ENCODE data around the gene POU3F1. TPM values are rescaled to one million over a fixed set of nuclear protein-coding genes. Genes with fewer than 3 reads are reported as not detected.

POU3F1 gene
- total and polyA plus RNA-seq, 4 experiments from 2014 or later: 0.08 to 0.15 (median 0.14) TPM; not detected in 1

DNA sequence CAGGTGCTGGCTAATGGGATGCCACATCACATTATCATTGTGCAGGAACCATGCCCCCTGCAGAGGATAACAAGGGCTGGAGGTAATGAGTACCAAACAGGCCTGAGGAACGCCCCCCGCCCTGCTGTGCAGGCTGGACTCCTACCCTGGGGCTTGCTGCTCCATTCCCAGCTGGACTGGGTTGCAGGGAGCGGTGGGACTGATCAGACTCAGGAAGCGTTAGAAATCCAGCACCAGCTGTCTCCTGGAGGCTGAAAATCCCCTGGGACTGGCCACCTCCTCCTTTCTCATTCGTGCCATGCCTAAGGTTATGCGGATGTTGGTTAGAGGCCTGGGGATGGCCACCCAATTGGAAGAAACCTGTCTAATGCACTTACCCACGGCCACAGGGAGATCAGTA is 36.9 kb upstream of the POU3F1 start:
- no peak overlapping the region for H3K4me3 Mint-ChIP-seq
- no peaks in the 10 kb centered on the region for H3K9me3 ChIP-seq (ENCODE audit: control insufficient read depth in 1 of 2, low read length in 2 of 2)
- H3K27ac Mint-ChIP-seq: no peak overlapping the region
- CTCF ChIA-PET (ENCODE audit: partially characterized antibody): no interaction called here
- no peaks in the 10 kb centered on the region for H3K4me1 Mint-ChIP-seq
- no peak overlapping the region for H3K27ac ChIP-seq (ENCODE audit: low read depth, low read length)
- H3K36me3 Mint-ChIP-seq: no peaks in the 10 kb centered on the region
- POLR2A ChIA-PET (ENCODE audit: partially characterized antibody): no interaction called here
- H3K27me3 ChIP-seq (ENCODE audit: insufficient read depth, low read length): no peaks in the 10 kb centered on the region
- H3K4me3 ChIP-seq (ENCODE audit: low read length in 2 of 2): no peak overlapping the region
- intact Hi-C loops (cut with micrococcal nuclease): no loop called here
- H3K4me1 ChIP-seq (ENCODE audit: insufficient read depth, low read length): no peaks in the 10 kb centered on the region
- H3K9me3 Mint-ChIP-seq: no peaks in the 10 kb centered on the region
- H3K36me3 ChIP-seq (ENCODE audit: insufficient read depth, low read length): no peaks in the 10 kb centered on the region
- H3K27me3 Mint-ChIP-seq: peaks cover 6% of the 10 kb centered on the region in 2 donors
- no peak for DNase-seq

DNA sequence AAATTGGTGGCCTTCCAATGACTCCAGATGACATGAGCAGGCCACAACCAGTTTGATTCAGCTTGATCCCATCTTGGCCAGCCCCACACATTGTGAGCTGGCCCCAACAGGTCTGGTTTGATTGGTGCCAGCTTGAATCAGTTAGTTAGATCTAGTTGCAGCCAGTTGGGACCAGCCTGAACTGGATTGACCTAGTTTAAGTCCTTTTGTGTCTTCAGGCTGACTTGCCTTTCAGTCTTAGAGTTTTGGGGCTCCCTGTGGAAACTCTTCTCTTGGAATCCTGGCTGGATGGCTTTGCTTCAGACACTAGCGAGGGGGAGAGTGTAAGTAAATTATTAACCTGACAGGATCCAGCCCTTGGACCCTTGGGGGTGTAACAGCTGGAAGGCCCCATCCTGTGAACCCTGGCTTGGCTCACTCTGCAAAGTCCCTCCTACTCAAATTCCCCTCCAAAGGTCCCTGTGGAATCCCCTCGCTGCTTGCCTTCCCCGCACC is 36.2 kb upstream of the POU3F1 start:
- Mint-ChIP-seq H3K4me3 (no peak overlapping the region), H3K27me3 (peaks cover 2 to 3% of the 10 kb centered on the region in 2 donors), H3K27ac (no peak overlapping the region), H3K36me3 (no peaks in the 10 kb centered on the region), H3K4me1 (no peaks in the 10 kb centered on the region), H3K9me3 (no peaks in the 10 kb centered on the region)
- POLR2A ChIA-PET (ENCODE audit: partially characterized antibody): no interaction called here
- Histone ChIP-seq H3K4me1 (ENCODE audit: insufficient read depth, low read length) (no peaks in the 10 kb centered on the region), H3K4me3 (ENCODE audit: low read length in 2 of 2) (no peak overlapping the region), H3K27me3 (ENCODE audit: insufficient read depth, low read length) (no peaks in the 10 kb centered on the region), H3K27ac (ENCODE audit: low read depth, low read length) (no peak overlapping the region), H3K9me3 (ENCODE audit: control insufficient read depth in 1 of 2, low read length in 2 of 2) (no peaks in the 10 kb centered on the region), H3K36me3 (ENCODE audit: insufficient read depth, low read length) (no peaks in the 10 kb centered on the region)
- CTCF ChIA-PET (ENCODE audit: partially characterized antibody): no interaction called here
- no peak for DNase-seq
- intact Hi-C loops (cut with micrococcal nuclease): no loop called here

DNA sequence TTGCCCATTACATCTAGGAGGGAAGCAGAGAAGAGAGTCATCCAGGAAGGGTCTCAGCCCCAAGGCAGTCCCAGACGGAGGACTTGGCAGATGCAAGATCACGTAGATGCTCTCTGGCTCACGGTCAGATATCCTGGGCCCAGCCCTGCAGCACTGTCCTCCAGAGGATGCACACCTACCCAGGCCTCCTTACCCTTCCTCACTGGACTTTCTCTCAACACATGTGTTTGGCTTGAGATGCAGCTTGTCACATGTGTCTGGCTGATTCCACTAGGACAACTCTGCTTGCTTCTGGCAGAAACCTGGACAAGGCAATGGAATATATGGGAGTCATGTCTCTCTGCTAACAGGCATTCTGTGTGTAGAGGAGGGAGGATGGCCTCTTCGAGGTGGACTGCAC is 32.4 kb upstream of the POU3F1 start:
- POLR2A ChIA-PET (ENCODE audit: partially characterized antibody): no interaction called here
- Histone ChIP-seq H3K27me3 (ENCODE audit: insufficient read depth, low read length) (no peaks in the 10 kb centered on the region), H3K9me3 (ENCODE audit: control insufficient read depth in 1 of 2, low read length in 2 of 2) (no peaks in the 10 kb centered on the region), H3K36me3 (ENCODE audit: insufficient read depth, low read length) (no peaks in the 10 kb centered on the region), H3K4me1 (ENCODE audit: insufficient read depth, low read length) (no peaks in the 10 kb centered on the region), H3K27ac (ENCODE audit: low read depth, low read length) (no peak overlapping the region), H3K4me3 (ENCODE audit: low read length in 2 of 2) (no peak overlapping the region)
- DNase-seq: no peak
- intact Hi-C loops (cut with micrococcal nuclease): no loop called here
- Mint-ChIP-seq H3K36me3 (no peaks in the 10 kb centered on the region), H3K27me3 (peaks cover 7 to 14% of the 10 kb centered on the region in 2 donors), H3K4me3 (no peak overlapping the region), H3K4me1 (no peaks in the 10 kb centered on the region), H3K9me3 (no peaks in the 10 kb centered on the region), H3K27ac (no peak overlapping the region)
- CTCF ChIA-PET (ENCODE audit: partially characterized antibody): no interaction called here

DNA sequence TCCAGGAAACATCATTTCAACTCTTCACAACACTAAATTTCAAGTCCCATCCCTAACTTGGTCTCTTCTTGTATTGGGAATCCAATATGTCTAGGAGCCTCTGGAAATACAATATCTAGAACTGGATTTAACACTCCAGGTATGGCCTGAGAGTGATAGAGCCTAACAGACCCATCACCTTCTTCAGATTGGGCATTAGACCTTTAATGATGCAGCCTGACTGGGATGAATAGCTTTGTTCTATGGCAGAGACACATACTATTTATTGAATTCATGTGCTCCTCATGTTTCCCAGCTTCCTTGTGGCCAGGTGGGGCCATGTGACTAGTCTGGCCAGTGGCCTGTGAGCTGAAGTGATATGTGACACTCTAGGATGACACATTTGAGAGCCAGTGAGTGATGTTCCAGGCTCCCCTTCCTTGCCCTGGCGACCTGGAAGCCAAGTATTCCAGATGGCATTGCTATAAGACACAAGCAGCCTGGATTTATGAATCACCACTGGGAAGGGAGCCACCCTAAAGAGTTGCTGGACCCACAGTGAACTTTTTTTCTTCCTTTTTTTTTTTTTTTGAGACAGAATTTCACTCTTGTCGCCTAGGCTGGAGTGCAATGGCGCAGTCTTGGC is 31.0 kb upstream of the POU3F1 start:
- Mint-ChIP-seq H3K27ac (no peak overlapping the region), H3K4me3 (no peak overlapping the region), H3K27me3 (peaks cover 7 to 24% of the 10 kb centered on the region in 2 donors), H3K4me1 (no peaks in the 10 kb centered on the region), H3K9me3 (no peaks in the 10 kb centered on the region), H3K36me3 (no peaks in the 10 kb centered on the region)
- H3K4me1 ChIP-seq (ENCODE audit: insufficient read depth, low read length): no peaks in the 10 kb centered on the region
- H3K9me3 ChIP-seq (ENCODE audit: control insufficient read depth in 1 of 2, low read length in 2 of 2): no peaks in the 10 kb centered on the region
- no peak for DNase-seq
- H3K4me3 ChIP-seq (ENCODE audit: low read length in 2 of 2): no peak overlapping the region
- H3K27me3 ChIP-seq (ENCODE audit: insufficient read depth, low read length): no peaks in the 10 kb centered on the region
- no peaks in the 10 kb centered on the region for H3K36me3 ChIP-seq (ENCODE audit: insufficient read depth, low read length)
- CTCF ChIA-PET (ENCODE audit: partially characterized antibody): no interaction called here
- intact Hi-C loops (cut with micrococcal nuclease): no loop called here
- POLR2A ChIA-PET (ENCODE audit: partially characterized antibody): no interaction called here
- H3K27ac ChIP-seq (ENCODE audit: low read depth, low read length): no peak overlapping the region

DNA sequence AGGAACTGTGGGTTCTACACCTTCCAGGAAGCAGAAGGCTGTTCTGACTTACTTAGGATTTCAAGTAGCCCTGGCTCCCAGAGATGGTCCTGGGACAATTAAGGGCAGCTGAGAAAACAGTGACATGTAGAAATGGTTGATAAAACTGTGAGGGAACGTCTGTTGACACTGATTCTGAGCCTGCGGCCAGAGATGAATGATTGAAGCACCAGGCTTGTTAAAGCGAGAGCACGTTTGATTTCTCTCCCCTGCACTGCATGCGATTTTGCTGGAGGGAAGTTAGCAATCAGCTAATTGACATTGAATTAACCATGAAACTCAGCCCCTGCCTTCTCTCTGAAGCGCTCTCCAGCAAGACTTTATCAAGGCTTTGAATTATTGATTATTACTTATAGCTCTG is 29.9 kb upstream of the POU3F1 start:
- H3K27me3 ChIP-seq (ENCODE audit: insufficient read depth, low read length): no peaks in the 10 kb centered on the region
- Mint-ChIP-seq H3K4me3 (no peak overlapping the region), H3K9me3 (no peaks in the 10 kb centered on the region), H3K27ac (no peak overlapping the region), H3K4me1 (no peaks in the 10 kb centered on the region), H3K36me3 (no peaks in the 10 kb centered on the region), H3K27me3 (peaks cover 7 to 32% of the 10 kb centered on the region in 2 donors)
- no peaks in the 10 kb centered on the region for H3K4me1 ChIP-seq (ENCODE audit: insufficient read depth, low read length)
- no peak for DNase-seq
- H3K4me3 ChIP-seq (ENCODE audit: low read length in 2 of 2): no peak overlapping the region
- H3K36me3 ChIP-seq (ENCODE audit: insufficient read depth, low read length): no peaks in the 10 kb centered on the region
- POLR2A ChIA-PET (ENCODE audit: partially characterized antibody): no interaction called here
- no peaks in the 10 kb centered on the region for H3K9me3 ChIP-seq (ENCODE audit: control insufficient read depth in 1 of 2, low read length in 2 of 2)
- intact Hi-C loops (cut with micrococcal nuclease): no loop called here
- CTCF ChIA-PET (ENCODE audit: partially characterized antibody): no interaction called here
- H3K27ac ChIP-seq (ENCODE audit: low read depth, low read length): no peak overlapping the region

DNA sequence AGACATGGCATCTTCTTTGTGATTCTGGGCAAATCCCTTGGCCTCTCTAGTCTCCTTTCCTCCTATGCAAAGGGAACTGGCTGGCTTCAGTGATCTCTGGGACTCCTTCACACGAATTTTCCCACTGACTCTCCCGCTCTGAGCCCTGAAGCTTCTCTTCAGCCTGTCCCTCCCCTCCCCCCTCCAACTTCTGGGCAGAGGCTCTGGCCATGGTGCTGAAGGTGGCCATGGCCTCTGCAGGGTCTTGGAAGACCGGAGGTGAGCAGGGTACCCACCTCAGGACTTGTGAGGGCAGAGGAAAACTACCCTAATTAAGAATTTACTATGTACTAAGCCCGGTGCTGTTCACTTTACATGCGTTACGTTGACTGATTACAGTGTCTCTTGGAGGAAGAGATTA is 29.4 kb upstream of the POU3F1 start:
- no peak overlapping the region for H3K27ac Mint-ChIP-seq
- POLR2A ChIA-PET (ENCODE audit: partially characterized antibody): no interaction called here

DNA sequence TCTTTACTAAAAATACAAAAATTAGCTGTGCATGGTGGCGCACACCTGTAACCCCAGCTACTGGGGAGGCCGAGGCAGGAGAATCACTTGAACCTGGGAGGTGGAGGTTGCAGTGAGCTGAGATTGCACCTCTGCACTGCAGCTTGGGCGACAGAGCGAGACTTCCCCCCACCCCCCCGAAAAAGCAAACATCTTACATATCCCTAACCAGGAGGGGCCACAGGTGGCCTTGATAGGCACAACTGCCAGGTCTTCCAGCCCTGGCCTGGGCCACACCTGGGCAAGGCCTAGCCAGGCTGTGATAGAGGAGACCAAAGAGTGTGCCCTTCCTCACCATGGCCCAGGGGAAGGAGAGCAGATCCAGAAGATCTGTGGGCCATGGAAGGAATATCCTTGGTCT is 28.6 kb upstream of the POU3F1 start:
- no peaks in the 10 kb centered on the region for H3K36me3 ChIP-seq (ENCODE audit: insufficient read depth, low read length)
- no peak overlapping the region for H3K27ac ChIP-seq (ENCODE audit: low read depth, low read length)
- POLR2A ChIA-PET (ENCODE audit: partially characterized antibody): no interaction called here
- H3K27ac Mint-ChIP-seq: no peak overlapping the region
- no peaks in the 10 kb centered on the region for H3K36me3 Mint-ChIP-seq
- no peaks in the 10 kb centered on the region for H3K9me3 ChIP-seq (ENCODE audit: control insufficient read depth in 1 of 2, low read length in 2 of 2)
- intact Hi-C loops (cut with micrococcal nuclease): no loop called here
- no peak overlapping the region for H3K4me3 ChIP-seq (ENCODE audit: low read length in 2 of 2)
- no peaks in the 10 kb centered on the region for H3K27me3 ChIP-seq (ENCODE audit: insufficient read depth, low read length)
- no peaks in the 10 kb centered on the region for H3K9me3 Mint-ChIP-seq
- CTCF ChIA-PET (ENCODE audit: partially characterized antibody): no interaction called here
- no peaks in the 10 kb centered on the region for H3K4me1 ChIP-seq (ENCODE audit: insufficient read depth, low read length)
- DNase-seq: no peak
- H3K27me3 Mint-ChIP-seq: peaks cover 9 to 37% of the 10 kb centered on the region in 2 donors
- no peak overlapping the region for H3K4me3 Mint-ChIP-seq
- H3K4me1 Mint-ChIP-seq: no peaks in the 10 kb centered on the region

More for the DNA sequence above, 29.4 kb upstream of the POU3F1 start:
- Mint-ChIP-seq H3K4me1 (no peaks in the 10 kb centered on the region), H3K9me3 (no peaks in the 10 kb centered on the region), H3K4me3 (no peak overlapping the region), H3K27me3 (peaks cover 6 to 33% of the 10 kb centered on the region in 2 donors), H3K36me3 (no peaks in the 10 kb centered on the region)
- Histone ChIP-seq H3K4me3 (ENCODE audit: low read length in 2 of 2) (no peak overlapping the region), H3K4me1 (ENCODE audit: insufficient read depth, low read length) (no peaks in the 10 kb centered on the region), H3K27ac (ENCODE audit: low read depth, low read length) (no peak overlapping the region), H3K9me3 (ENCODE audit: control insufficient read depth in 1 of 2, low read length in 2 of 2) (no peaks in the 10 kb centered on the region), H3K27me3 (ENCODE audit: insufficient read depth, low read length) (no peaks in the 10 kb centered on the region), H3K36me3 (ENCODE audit: insufficient read depth, low read length) (no peaks in the 10 kb centered on the region)
- intact Hi-C loops (cut with micrococcal nuclease): no loop called here
- DNase-seq: no peak
- CTCF ChIA-PET (ENCODE audit: partially characterized antibody): no interaction called here

DNA sequence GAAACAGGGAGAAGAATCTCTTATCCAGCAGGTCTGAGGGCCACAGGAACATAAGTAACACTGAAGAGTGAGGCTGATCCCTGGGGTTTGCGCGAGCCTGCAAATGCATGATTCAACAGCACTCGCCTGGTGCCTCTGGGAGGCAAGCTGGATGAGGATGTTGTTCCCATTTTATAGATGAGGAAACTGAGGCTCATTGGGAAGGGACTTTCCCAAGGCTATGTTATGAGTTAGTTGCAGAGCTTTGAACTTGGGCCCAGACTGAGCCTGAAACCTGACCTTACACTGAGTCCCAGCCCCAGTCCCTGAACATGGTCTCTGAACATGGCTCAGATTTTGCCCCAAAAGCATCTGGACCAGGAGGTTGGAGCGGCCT is 27.7 kb upstream of the POU3F1 start:
- no peaks in the 10 kb centered on the region for H3K4me1 ChIP-seq (ENCODE audit: insufficient read depth, low read length)
- ChIA-PET CTCF (ENCODE audit: partially characterized antibody) (no interaction called here), POLR2A (ENCODE audit: partially characterized antibody) (no interaction called here)
- H3K27ac ChIP-seq (ENCODE audit: low read depth, low read length): no peak overlapping the region
- no peaks in the 10 kb centered on the region for H3K36me3 Mint-ChIP-seq
- intact Hi-C loops (cut with micrococcal nuclease): no loop called here
- no peak overlapping the region for H3K4me3 Mint-ChIP-seq
- H3K27ac Mint-ChIP-seq: no peak overlapping the region
- no peak for DNase-seq
- H3K9me3 Mint-ChIP-seq: no peaks in the 10 kb centered on the region
- H3K4me1 Mint-ChIP-seq: no peaks in the 10 kb centered on the region
- no peak overlapping the region for H3K4me3 ChIP-seq (ENCODE audit: low read length in 2 of 2)
- no peaks in the 10 kb centered on the region for H3K36me3 ChIP-seq (ENCODE audit: insufficient read depth, low read length)
- no peaks in the 10 kb centered on the region for H3K9me3 ChIP-seq (ENCODE audit: control insufficient read depth in 1 of 2, low read length in 2 of 2)
- H3K27me3 Mint-ChIP-seq: peaks cover 9 to 44% of the 10 kb centered on the region in 2 donors
- H3K27me3 ChIP-seq (ENCODE audit: insufficient read depth, low read length): no peaks in the 10 kb centered on the region

Measured in CD4-positive, alpha-beta memory T cell (primary cell).